ENCODE data around the gene CDR2.

Gene CDR2

GRCh38 chr16:22321340-22322001 is 52.9 kb downstream of the CDR2 start:
- no peak overlapping the region for H3K27ac ChIP-seq (replicated peaks)
- H3K4me3 ChIP-seq (replicated peaks; ENCODE audit: insufficient read depth, low read length): no peak overlapping the region
- TF ChIP-seq CTCF (IDR thresholded peaks at IDR 0.05; ENCODE audit: insufficient read depth, low read length): peak; percentile 85
- TF ChIP-seq GABPA (IDR thresholded peaks at IDR 0.05; ENCODE audit: low read depth): no peak
- TF ChIP-seq POLR2AphosphoS5 (IDR thresholded peaks at IDR 0.05; ENCODE audit: low read depth): no peak
- no peaks in the 10 kb centered on the region for H3K27me3 ChIP-seq (ENCODE audit: insufficient read depth, poor library complexity, severe bottlenecking)
- DNase-seq (ENCODE audit: low read depth in 1 of 2, low spot score in 1 of 2): peak; percentile 50 to 67

- TF ChIP-seq POLR2AphosphoS5 (IDR thresholded peaks at IDR 0.05; ENCODE audit: low read depth) (no peak), GABPA (IDR thresholded peaks at IDR 0.05; ENCODE audit: low read depth) (no peak), CTCF (IDR thresholded peaks at IDR 0.05; ENCODE audit: insufficient read depth, low read length) (no peak), SPI1 (IDR thresholded peaks at IDR 0.05; ENCODE audit: borderline replicate concordance, low read depth) (no peak)
- TF ChIP-seq, protein P1, sequence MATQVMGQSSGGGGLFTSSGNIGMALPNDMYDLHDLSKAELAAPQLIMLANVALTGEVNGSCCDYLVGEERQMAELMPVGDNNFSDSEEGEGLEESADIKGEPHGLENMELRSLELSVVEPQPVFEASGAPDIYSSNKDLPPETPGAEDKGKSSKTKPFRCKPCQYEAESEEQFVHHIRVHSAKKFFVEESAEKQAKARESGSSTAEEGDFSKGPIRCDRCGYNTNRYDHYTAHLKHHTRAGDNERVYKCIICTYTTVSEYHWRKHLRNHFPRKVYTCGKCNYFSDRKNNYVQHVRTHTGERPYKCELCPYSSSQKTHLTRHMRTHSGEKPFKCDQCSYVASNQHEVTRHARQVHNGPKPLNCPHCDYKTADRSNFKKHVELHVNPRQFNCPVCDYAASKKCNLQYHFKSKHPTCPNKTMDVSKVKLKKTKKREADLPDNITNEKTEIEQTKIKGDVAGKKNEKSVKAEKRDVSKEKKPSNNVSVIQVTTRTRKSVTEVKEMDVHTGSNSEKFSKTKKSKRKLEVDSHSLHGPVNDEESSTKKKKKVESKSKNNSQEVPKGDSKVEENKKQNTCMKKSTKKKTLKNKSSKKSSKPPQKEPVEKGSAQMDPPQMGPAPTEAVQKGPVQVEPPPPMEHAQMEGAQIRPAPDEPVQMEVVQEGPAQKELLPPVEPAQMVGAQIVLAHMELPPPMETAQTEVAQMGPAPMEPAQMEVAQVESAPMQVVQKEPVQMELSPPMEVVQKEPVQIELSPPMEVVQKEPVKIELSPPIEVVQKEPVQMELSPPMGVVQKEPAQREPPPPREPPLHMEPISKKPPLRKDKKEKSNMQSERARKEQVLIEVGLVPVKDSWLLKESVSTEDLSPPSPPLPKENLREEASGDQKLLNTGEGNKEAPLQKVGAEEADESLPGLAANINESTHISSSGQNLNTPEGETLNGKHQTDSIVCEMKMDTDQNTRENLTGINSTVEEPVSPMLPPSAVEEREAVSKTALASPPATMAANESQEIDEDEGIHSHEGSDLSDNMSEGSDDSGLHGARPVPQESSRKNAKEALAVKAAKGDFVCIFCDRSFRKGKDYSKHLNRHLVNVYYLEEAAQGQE (IDR thresholded peaks at IDR 0.05; ENCODE audit: insufficient replicate concordance, low read depth): no peak
- H3K27ac ChIP-seq (replicated peaks): no peak overlapping the region
- no peak overlapping the region for H3K4me3 ChIP-seq (replicated peaks; ENCODE audit: insufficient read depth, low read length)
- no peaks in the 10 kb centered on the region for H3K27me3 ChIP-seq (ENCODE audit: insufficient read depth, poor library complexity, severe bottlenecking)
- no peak for DNase-seq (ENCODE audit: low read depth in 1 of 2, low spot score in 1 of 2)
These were observed 53.7 kb downstream of the CDR2 start for GRCh38 chr16:22320572-22321339.

GRCh38 chr16:22318690-22319358 is 55.6 kb downstream of the CDR2 start:
- no peak for TF ChIP-seq GABPA (IDR thresholded peaks at IDR 0.05; ENCODE audit: low read depth)
- TF ChIP-seq CTCF (IDR thresholded peaks at IDR 0.05; ENCODE audit: insufficient read depth, low read length): peak; percentile 61
- TF ChIP-seq POLR2AphosphoS5 (IDR thresholded peaks at IDR 0.05; ENCODE audit: low read depth): no peak
- peak in 1 of 2 experiments; percentile 60 for DNase-seq (ENCODE audit: low read depth in 1 of 2, low spot score in 1 of 2)
- no peak overlapping the region for H3K27ac ChIP-seq (replicated peaks)
- H3K27me3 ChIP-seq (ENCODE audit: insufficient read depth, poor library complexity, severe bottlenecking): no peaks in the 10 kb centered on the region
- no peak overlapping the region for H3K4me3 ChIP-seq (replicated peaks; ENCODE audit: insufficient read depth, low read length)

GRCh38 chr16:22317625-22318024 is 56.8 kb downstream of the CDR2 start:
- no peak overlapping the region for H3K4me3 ChIP-seq (replicated peaks; ENCODE audit: insufficient read depth, low read length)
- DNase-seq (ENCODE audit: low read depth in 1 of 2, low spot score in 1 of 2): no peak
- H3K27ac ChIP-seq (replicated peaks): no peak overlapping the region
- TF ChIP-seq POLR2AphosphoS5 (IDR thresholded peaks at IDR 0.05; ENCODE audit: low read depth): no peak
- no peaks in the 10 kb centered on the region for H3K27me3 ChIP-seq (ENCODE audit: insufficient read depth, poor library complexity, severe bottlenecking)
